ENCODE data around the gene AKAP12.

Gene AKAP12

GRCh38 chr6:151285122-151285521, 45.4 kb downstream of the AKAP12 start:
- Histone ChIP-seq H3K4me3 (ENCODE audit: low read length) (no peak overlapping the region), H3K27ac (ENCODE audit: low read length) (no peak overlapping the region)

GRCh38 chr6:151286214-151286613, 46.4 kb downstream of the AKAP12 start:
- no peaks in the 10 kb centered on the region for H3K27me3 ChIP-seq (ENCODE audit: control insufficient read depth, insufficient read depth, low read length)
- H3K9me3 ChIP-seq (ENCODE audit: control insufficient read depth, low read depth, low read length): no peaks in the 10 kb centered on the region
- H3K4me1 ChIP-seq (ENCODE audit: control insufficient read depth, low read depth, low read length): no peaks in the 10 kb centered on the region
- no peak overlapping the region for H3K27ac ChIP-seq (ENCODE audit: low read length)
- no peaks in the 10 kb centered on the region for H3K36me3 ChIP-seq (ENCODE audit: control insufficient read depth, low read depth, low read length)
- no peak overlapping the region for H3K9ac ChIP-seq (ENCODE audit: low read length)
- H3K4me3 ChIP-seq (ENCODE audit: low read length): no peak overlapping the region

More at GRCh38 chr6:151285122-151285521, 45.4 kb downstream of the AKAP12 start:
- H3K9me3 ChIP-seq (ENCODE audit: control insufficient read depth, low read depth, low read length): no peaks in the 10 kb centered on the region
- no peaks in the 10 kb centered on the region for H3K4me1 ChIP-seq (ENCODE audit: control insufficient read depth, low read depth, low read length)
- no peaks in the 10 kb centered on the region for H3K27me3 ChIP-seq (ENCODE audit: control insufficient read depth, insufficient read depth, low read length)
- H3K9ac ChIP-seq (ENCODE audit: low read length): no peak overlapping the region
- H3K36me3 ChIP-seq (ENCODE audit: control insufficient read depth, low read depth, low read length): no peaks in the 10 kb centered on the region

GRCh38 chr6:151288712-151289398, 49.1 kb downstream of the AKAP12 start:
- H3K9me3 ChIP-seq (ENCODE audit: control insufficient read depth, low read depth, low read length): no peaks in the 10 kb centered on the region
- no peak overlapping the region for H3K27ac ChIP-seq (ENCODE audit: low read length)
- H3K36me3 ChIP-seq (ENCODE audit: control insufficient read depth, low read depth, low read length): no peaks in the 10 kb centered on the region
- H3K4me3 ChIP-seq (ENCODE audit: low read length): no peak overlapping the region
- H3K27me3 ChIP-seq (ENCODE audit: control insufficient read depth, insufficient read depth, low read length): no peaks in the 10 kb centered on the region
- no peaks in the 10 kb centered on the region for H3K4me1 ChIP-seq (ENCODE audit: control insufficient read depth, low read depth, low read length)
- H3K9ac ChIP-seq (ENCODE audit: low read length): no peak overlapping the region

- Histone ChIP-seq H3K4me1 (ENCODE audit: control insufficient read depth, low read depth, low read length) (no peaks in the 10 kb centered on the region), H3K27me3 (ENCODE audit: control insufficient read depth, insufficient read depth, low read length) (no peaks in the 10 kb centered on the region), H3K27ac (ENCODE audit: low read length) (no peak overlapping the region), H3K4me3 (ENCODE audit: low read length) (no peak overlapping the region), H3K9me3 (ENCODE audit: control insufficient read depth, low read depth, low read length) (no peaks in the 10 kb centered on the region), H3K9ac (ENCODE audit: low read length) (no peak overlapping the region), H3K36me3 (ENCODE audit: control insufficient read depth, low read depth, low read length) (no peaks in the 10 kb centered on the region)
These were observed 49.7 kb downstream of the AKAP12 start for GRCh38 chr6:151289399-151290007.

- Histone ChIP-seq H3K9ac (ENCODE audit: low read length) (no peak overlapping the region), H3K9me3 (ENCODE audit: control insufficient read depth, low read depth, low read length) (no peaks in the 10 kb centered on the region), H3K36me3 (ENCODE audit: control insufficient read depth, low read depth, low read length) (no peaks in the 10 kb centered on the region), H3K27ac (ENCODE audit: low read length) (no peak overlapping the region), H3K4me1 (ENCODE audit: control insufficient read depth, low read depth, low read length) (peaks cover 4% of the 10 kb centered on the region), H3K4me3 (ENCODE audit: low read length) (no peak overlapping the region), H3K27me3 (ENCODE audit: control insufficient read depth, insufficient read depth, low read length) (no peaks in the 10 kb centered on the region)
These were observed 51.3 kb downstream of the AKAP12 start for GRCh38 chr6:151290877-151291721.

- Histone ChIP-seq H3K4me3 (ENCODE audit: low read length) (no peak overlapping the region), H3K27ac (ENCODE audit: low read length) (no peak overlapping the region)
These were observed 51.9 kb downstream of the AKAP12 start for GRCh38 chr6:151291722-151292059.

GRCh38 chr6:151292974-151293687, 53.4 kb downstream of the AKAP12 start:
- no peaks in the 10 kb centered on the region for H3K27me3 ChIP-seq (ENCODE audit: control insufficient read depth, insufficient read depth, low read length)
- no peaks in the 10 kb centered on the region for H3K9me3 ChIP-seq (ENCODE audit: control insufficient read depth, low read depth, low read length)
- no peak overlapping the region for H3K4me3 ChIP-seq (ENCODE audit: low read length)
- no peak overlapping the region for H3K27ac ChIP-seq (ENCODE audit: low read length)
- H3K4me1 ChIP-seq (ENCODE audit: control insufficient read depth, low read depth, low read length): peaks cover 4% of the 10 kb centered on the region
- no peak overlapping the region for H3K9ac ChIP-seq (ENCODE audit: low read length)
- no peaks in the 10 kb centered on the region for H3K36me3 ChIP-seq (ENCODE audit: control insufficient read depth, low read depth, low read length)

More at GRCh38 chr6:151291722-151292059, 51.9 kb downstream of the AKAP12 start:
- no peaks in the 10 kb centered on the region for H3K9me3 ChIP-seq (ENCODE audit: control insufficient read depth, low read depth, low read length)
- H3K9ac ChIP-seq (ENCODE audit: low read length): no peak overlapping the region
- peaks cover 4% of the 10 kb centered on the region for H3K4me1 ChIP-seq (ENCODE audit: control insufficient read depth, low read depth, low read length)
- H3K36me3 ChIP-seq (ENCODE audit: control insufficient read depth, low read depth, low read length): no peaks in the 10 kb centered on the region
- H3K27me3 ChIP-seq (ENCODE audit: control insufficient read depth, insufficient read depth, low read length): no peaks in the 10 kb centered on the region

GRCh38 chr6:151293688-151294016, 53.9 kb downstream of the AKAP12 start:
- no peaks in the 10 kb centered on the region for H3K27me3 ChIP-seq (ENCODE audit: control insufficient read depth, insufficient read depth, low read length)
- H3K4me3 ChIP-seq (ENCODE audit: low read length): no peak overlapping the region
- H3K9ac ChIP-seq (ENCODE audit: low read length): no peak overlapping the region
- H3K27ac ChIP-seq (ENCODE audit: low read length): no peak overlapping the region
- H3K4me1 ChIP-seq (ENCODE audit: control insufficient read depth, low read depth, low read length): peaks cover 4% of the 10 kb centered on the region
- no peaks in the 10 kb centered on the region for H3K9me3 ChIP-seq (ENCODE audit: control insufficient read depth, low read depth, low read length)
- H3K36me3 ChIP-seq (ENCODE audit: control insufficient read depth, low read depth, low read length): no peaks in the 10 kb centered on the region

GRCh38 chr6:151294561-151295101, 54.9 kb downstream of the AKAP12 start:
- no peaks in the 10 kb centered on the region for H3K9me3 ChIP-seq (ENCODE audit: control insufficient read depth, low read depth, low read length)
- no peaks in the 10 kb centered on the region for H3K27me3 ChIP-seq (ENCODE audit: control insufficient read depth, insufficient read depth, low read length)
- H3K4me3 ChIP-seq (ENCODE audit: low read length): no peak overlapping the region
- H3K9ac ChIP-seq (ENCODE audit: low read length): no peak overlapping the region
- H3K36me3 ChIP-seq (ENCODE audit: control insufficient read depth, low read depth, low read length): no peaks in the 10 kb centered on the region
- no peak overlapping the region for H3K27ac ChIP-seq (ENCODE audit: low read length)
- H3K4me1 ChIP-seq (ENCODE audit: control insufficient read depth, low read depth, low read length): peaks cover 4% of the 10 kb centered on the region

- peaks cover 9% of the 10 kb centered on the region for H3K4me1 ChIP-seq (ENCODE audit: control insufficient read depth, low read depth, low read length)
- no peak overlapping the region for H3K27ac ChIP-seq (ENCODE audit: low read length)
- H3K9ac ChIP-seq (ENCODE audit: low read length): no peak overlapping the region
- H3K9me3 ChIP-seq (ENCODE audit: control insufficient read depth, low read depth, low read length): no peaks in the 10 kb centered on the region
- no peaks in the 10 kb centered on the region for H3K36me3 ChIP-seq (ENCODE audit: control insufficient read depth, low read depth, low read length)
- H3K27me3 ChIP-seq (ENCODE audit: control insufficient read depth, insufficient read depth, low read length): no peaks in the 10 kb centered on the region
- H3K4me3 ChIP-seq (ENCODE audit: low read length): no peak overlapping the region
These were observed 58.1 kb downstream of the AKAP12 start for GRCh38 chr6:151297886-151298285.

- peaks cover 9% of the 10 kb centered on the region for H3K4me1 ChIP-seq (ENCODE audit: control insufficient read depth, low read depth, low read length)
- H3K27ac ChIP-seq (ENCODE audit: low read length): no peak overlapping the region
- no peak overlapping the region for H3K9ac ChIP-seq (ENCODE audit: low read length)
- H3K36me3 ChIP-seq (ENCODE audit: control insufficient read depth, low read depth, low read length): no peaks in the 10 kb centered on the region
- no peaks in the 10 kb centered on the region for H3K27me3 ChIP-seq (ENCODE audit: control insufficient read depth, insufficient read depth, low read length)
- H3K4me3 ChIP-seq (ENCODE audit: low read length): no peak overlapping the region
- no peaks in the 10 kb centered on the region for H3K9me3 ChIP-seq (ENCODE audit: control insufficient read depth, low read depth, low read length)
These were observed 59.2 kb downstream of the AKAP12 start for GRCh38 chr6:151299011-151299410.

Data from iPS-18a (cell line).